GM19455 (cell line): ENCODE measurements around the gene MAP3K9.

Experiments used
- ATAC-seq: cut with Tn5 transposase; IDR thresholded peaks from one replicate; pipeline ENCODE4 v1.9.1; 2021; ENCODE audit not compliant: unreplicated experiment

The MAP3K9 gene

DNA sequence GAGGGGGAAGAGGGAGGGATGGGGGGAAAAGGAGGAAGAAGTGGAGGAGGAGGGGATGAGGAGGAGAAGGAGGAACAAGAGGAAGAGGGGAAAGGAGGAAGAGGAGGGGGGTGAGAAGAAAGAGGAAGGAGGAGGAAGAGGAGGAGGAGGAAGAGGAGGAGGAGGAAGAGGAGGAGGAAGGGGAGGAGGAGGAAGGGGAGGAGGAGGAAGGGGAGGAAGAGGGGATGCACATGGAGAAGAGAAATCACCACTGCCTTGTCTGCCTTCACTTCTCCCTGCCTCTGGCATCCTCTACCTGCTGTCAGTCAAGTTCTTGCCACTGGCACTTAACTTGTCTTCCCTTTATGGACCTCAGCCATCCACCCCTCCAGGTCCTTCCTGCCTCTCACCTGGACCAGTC lies 107.7 kb downstream of the MAP3K9 start:
- no peak for ATAC-seq

DNA sequence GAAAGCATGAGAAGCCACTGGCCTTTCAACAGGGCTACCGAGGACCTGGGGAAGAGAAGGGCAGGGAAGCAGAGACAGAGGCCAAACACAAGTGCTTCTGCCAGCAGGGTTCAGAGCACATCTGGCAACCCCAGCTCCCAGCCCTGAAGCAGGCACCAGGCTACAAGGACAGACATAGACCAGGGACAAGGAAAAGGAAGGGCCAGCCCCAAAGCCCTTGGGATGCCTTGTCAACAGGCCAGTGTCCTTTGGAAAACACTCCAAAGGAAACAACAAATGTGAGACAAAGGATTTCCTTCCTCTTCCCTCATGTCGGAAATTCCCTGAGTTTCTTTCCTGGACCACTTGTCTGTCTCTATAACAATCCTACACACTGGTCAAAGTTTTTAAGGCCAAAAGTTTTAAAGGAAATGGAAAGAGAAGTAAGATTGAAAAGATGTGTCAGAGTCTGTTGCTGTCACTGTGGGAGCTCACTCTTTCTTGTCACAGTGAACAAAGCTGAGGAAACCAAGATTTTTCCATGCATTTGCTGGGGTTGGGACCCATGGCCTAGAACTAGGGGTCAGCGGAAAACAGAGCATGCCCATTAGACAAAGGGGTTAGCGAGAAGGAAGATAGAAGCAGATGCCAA lies 108.2 kb downstream of the MAP3K9 start:
- no peak for ATAC-seq

DNA sequence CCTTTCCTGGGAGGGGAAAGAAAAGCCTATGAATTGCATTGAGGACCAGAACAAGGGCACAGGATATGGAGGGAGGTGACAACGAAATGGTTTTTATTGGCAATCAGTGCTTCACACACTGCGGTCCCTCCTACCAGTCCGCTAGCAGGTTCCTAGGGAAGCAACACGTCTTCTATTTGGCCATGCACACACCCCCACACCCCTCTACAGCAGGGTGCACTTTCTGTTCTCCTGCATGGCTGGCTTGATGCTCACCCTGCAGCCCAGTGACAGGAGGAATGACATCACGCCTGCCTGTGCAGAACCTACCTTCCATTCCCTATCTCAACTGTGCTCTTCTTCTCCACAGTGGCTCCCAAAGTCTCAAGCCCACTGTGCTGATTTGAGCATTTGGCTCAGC lies 109.7 kb downstream of the MAP3K9 start:
- no peak for ATAC-seq

DNA sequence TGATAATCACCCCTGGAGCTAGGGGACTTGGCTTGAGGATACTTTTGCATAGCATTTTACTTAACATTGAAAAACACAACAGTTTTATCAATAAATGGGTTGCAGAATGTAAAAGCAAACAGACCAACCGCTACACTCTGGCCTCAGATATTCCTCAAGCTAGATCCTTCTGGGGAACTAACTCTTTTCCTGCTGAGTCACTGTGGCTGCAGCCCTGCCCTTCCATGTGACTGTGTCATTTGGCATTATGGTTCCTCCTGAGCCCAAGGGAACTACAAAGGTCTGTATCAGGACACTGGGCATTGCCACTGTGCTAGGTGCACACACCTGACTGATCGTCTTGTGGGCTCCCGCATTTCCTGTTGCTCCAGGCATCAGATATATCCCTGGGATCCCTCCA lies 111.0 kb downstream of the MAP3K9 start:
- no peak for ATAC-seq

DNA sequence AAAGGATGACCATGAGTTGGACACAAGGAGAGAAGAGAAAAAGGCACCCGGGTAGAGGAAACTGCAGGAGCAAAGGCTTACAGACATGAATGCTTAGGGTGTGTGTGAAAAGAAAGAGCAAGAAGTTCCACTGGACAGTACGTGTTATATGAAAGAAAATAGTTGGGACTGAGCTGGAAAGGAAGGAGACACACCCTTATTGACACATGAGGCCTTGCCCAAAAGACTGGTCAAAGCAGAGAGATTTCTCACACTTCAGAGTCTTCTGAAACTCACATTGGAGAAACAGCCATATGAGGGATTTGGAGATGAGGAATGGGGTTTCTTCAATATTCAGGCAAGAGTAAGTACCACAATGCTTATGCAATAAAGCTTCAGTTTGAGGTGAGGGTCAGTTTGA lies 111.6 kb downstream of the MAP3K9 start:
- ATAC-seq: no peak

DNA sequence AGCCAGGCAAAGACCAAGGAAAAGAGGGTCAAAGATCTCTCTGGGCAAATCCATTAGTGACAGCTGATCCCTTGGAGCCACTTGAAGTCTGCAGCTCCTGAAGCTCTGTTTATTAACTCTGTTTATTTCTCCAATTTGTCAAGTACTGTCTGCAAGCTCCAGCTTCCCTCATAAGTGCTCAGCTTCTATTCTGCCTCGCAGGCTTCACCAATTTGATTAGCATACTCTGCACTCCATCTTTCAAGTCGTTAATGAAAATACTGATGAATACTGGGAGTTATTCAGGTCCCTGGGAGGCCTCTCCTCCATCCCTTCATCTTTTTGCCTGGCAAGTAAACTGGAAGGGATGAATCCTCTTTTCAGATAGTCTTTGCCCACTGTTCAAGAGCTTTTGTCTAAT lies 113.3 kb downstream of the MAP3K9 start:
- no peak for ATAC-seq

DNA sequence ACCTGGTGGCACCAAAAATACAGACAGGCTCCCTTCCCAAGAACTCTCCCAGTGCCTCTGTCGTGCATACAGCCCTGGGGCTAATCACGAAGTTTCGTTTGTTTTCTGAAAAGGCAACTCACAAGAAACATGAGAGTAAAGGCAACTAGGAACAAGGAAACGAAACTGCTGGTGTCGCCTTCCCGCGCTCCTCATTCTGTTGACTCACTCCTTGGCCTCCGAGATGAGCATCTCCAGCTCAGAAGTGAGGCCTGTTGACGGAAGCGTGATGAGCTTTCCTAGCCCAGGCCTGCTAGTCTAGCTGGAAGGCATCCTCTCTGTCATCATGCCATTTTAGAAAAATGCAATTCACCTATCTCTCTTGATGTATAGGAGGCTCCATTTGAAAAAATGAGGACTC lies 117.1 kb downstream of the MAP3K9 start:
- ATAC-seq: no peak

DNA sequence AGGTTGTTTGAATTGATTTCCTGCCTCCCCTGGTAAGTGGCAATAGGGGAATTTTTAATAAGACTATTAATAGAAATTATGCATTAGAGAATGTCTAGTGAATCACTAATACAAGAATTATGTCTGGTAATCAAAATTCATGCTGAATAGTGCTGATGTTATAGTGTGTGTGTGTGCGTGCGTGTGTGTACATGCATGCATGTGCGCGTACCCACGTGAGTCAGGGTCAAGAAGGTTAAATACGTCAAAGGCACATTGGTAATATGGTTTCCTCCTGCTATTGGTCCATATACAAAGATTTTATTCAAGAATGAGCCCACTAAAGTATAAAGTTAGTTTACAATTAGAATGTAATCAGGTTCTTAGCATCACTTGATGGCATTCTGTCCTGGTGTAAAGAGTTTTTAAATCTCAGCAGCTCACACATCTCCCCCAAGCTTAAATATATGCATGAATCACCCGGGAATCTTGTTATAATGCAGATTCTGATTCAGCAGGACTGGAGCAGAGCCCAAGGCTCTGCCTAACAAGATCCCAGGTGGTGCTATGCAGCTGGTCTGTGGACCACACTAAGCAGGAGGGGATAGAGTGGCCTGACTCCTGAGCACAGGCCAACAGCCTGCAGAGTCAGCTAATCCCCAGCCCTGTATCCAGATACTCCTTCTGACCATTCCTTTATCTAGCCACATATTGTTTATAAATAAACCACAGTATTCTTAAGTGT lies 123.7 kb downstream of the MAP3K9 start:
- no peak for ATAC-seq

DNA sequence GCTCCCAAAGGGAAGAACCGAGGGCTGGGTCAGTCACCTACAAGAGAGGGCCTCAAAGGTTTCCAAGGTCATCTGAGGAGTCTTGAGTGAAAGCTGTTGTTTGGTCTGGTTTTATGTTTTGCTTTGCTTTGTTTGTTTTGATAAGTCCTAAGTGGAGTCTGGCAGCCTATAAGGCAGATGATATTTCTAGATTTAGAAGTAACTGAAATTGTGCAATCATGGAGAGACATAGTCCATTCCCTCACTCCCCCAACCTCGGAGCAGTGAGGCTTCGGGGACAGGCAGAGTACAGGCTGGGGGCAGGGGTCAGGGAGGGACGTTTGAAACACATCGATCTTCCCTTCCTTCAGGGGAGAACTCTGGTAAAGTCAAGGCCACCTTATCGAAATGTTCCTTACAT lies 125.3 kb downstream of the MAP3K9 start:
- ATAC-seq: no peak

DNA sequence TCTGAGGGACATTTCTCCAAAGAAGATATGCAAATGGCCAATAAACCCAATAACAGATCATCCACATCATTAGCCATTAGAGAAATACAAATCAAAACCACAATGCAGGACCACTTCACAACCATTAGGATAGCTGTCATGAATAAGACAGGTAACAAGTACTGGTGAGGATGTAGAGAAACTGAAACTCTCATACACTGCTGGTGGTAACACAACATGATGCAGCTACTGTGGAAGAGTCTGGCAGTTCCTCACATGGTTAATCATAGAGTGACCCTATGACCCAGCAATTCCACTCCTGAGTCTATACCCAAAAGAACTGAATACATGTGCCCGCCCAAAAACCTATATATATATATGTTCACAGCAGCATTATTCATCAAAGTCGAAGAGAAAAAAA lies 128.6 kb downstream of the MAP3K9 start:
- no peak for ATAC-seq

DNA sequence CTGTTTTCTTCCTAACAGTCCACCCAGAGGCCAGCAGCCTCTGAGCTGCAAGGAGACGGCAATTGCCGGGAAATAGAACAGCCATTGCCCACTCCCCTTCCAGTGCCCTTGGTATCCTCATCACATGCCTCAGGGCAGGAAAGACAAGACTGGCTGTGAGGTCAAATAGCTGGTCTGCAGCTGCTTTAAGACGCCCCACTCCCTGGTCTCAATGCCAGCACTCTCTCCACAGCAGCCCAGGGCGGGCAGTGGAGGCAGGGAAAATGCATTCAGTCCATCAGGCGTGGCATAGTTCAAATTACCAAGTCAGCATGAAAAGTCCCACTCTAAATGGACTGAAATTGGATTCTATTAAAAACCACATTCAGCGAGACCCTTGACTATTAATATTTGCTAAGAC lies 132.0 kb downstream of the MAP3K9 start:
- ATAC-seq: no peak
